HuH-7.5 (cell line): Measurements from ENCODE around the gene FAM120AOS.

Experiments used
- DNase-seq: peaks from one replicate; pipeline ENCODE4 v3.0.0; 2011; ENCODE audit warnings: low spot score

FAM120AOS gene

DNA sequence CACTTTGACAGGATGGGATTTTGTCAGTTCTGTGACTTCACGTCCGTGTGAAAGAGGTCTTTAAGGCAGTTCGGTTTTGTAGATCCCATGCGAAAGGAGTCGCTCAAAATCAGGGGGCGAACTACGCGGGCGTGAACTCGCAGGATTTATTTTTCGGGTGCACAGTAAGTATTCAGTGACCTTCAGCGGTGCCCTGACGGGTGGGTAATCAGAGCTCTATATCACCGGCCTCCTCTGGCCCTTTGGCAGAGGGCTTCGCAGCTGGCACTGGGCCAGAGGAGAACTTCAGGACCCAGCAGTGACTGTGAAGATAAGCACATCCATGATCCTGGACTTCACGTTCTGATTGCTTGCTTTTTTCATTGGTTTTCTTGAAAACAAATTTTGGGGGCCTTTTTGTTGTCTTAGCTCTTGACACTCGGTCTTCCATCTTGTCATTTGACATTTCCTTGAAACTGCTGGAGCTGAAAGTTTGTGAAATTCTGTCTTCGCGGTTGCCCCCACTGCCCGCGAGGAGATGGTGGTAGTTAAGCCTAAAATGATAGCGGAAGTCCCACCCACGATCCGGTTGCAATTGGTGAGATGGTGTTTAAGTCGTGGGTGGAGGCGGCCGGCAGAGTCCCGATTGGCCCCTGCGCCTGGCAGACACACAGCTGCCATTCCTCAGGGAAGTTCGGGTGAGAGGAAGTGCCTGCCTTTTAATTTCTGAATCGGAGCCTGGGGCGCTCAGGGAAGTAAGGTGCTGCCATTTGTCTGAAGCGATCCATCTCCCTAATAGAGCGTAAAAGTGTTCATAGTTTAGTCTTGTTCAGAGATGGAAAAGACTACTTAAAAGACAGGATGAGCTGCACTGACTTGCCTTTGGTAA lies at the start of gene FAM120AOS:
Gene FAM120AOS, minus strand, starts transcription at position 535 of the 868 bp plus-strand sequence. CDS start 872 bp downstream, outside the sequence.
- peak; percentile 80 for DNase-seq

DNA sequence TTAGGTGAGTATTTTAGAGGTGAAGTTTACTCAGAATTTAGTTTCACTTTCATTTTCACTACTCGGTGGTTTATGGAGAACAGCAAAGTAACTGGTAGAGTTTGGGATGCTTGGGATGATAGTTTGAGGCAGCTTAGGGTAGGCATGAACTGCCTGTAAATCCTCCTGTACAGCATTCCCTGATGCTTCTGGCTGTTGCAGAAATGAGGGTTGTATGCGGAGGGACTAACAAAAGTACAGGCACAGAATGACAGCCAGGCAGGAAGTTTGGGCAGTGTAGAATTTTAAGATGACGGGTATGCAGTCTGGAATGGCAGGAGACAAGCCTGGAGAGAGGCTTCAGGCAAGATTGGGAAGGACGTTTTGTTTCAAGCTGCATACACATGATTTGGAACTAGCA lies 48.0 kb upstream of the FAM120AOS start:
- DNase-seq, result no peak

- no peak for DNase-seq
Observed at GRCh38 chr9:93500571-93501298, 47.4 kb upstream of the FAM120AOS start.

GRCh38 chr9:93496285-93496684 lies 42.9 kb upstream of the FAM120AOS start:
- no peak for DNase-seq

- no peak for DNase-seq
Observed at GRCh38 chr9:93493949-93494348, 40.6 kb upstream of the FAM120AOS start.

GRCh38 chr9:93492327-93492726 lies 38.9 kb upstream of the FAM120AOS start:
- no peak for DNase-seq

- DNase-seq, result no peak
Observed at GRCh38 chr9:93491593-93492232, 38.3 kb upstream of the FAM120AOS start.

DNA sequence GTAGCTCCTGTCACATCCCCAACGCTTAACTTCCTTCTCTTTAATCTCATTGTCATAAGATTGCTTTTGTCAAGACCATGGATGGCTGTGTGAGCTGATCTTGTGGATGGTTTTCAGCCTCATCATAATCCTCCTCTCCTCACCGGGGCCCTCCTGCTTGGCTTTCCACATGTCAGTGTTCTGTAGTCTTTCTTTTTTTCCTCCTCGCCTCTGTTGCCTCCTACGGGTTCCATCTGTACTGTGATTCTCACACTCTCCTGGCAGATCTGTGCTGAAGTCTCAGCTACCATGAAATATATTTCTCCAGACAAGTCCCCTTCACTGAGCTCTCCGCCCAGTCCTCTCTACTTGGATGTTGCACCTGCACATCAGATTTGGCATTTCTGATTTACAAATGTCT lies 34.9 kb upstream of the FAM120AOS start:
- no peak for DNase-seq

GRCh38 chr9:93486268-93486667 lies 32.9 kb upstream of the FAM120AOS start:
- no peak for DNase-seq

GRCh38 chr9:93483497-93483896 lies 30.1 kb upstream of the FAM120AOS start:
- no peak for DNase-seq

GRCh38 chr9:93480728-93481324 lies 27.4 kb upstream of the FAM120AOS start:
- no peak for DNase-seq

GRCh38 chr9:93480262-93480661 lies 26.9 kb upstream of the FAM120AOS start:
- no peak for DNase-seq

GRCh38 chr9:93479726-93480125 lies 26.3 kb upstream of the FAM120AOS start:
- no peak for DNase-seq

DNA sequence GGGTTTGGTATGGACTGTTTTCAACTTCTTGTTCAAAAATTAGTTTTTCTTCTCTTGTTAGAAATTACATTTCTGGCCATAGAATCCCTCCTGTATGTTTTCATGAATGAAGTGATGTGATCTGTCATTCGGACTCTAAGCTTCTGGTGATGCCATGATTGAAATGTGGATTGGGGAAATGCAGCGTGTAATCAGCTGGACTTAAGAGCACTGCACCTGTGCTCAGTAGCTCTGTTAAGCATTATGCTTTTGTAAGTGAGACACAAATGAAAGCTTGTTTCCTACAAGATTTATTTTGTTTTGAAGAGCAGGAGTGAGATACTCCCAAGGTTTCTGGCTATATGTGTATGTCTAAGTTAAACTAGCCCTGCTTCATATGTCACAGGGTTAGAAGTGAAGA lies 24.0 kb upstream of the FAM120AOS start:
- no peak for DNase-seq

GRCh38 chr9:93476924-93477323 lies 23.5 kb upstream of the FAM120AOS start:
- DNase-seq, result no peak

GRCh38 chr9:93475856-93476255 lies 22.5 kb upstream of the FAM120AOS start:
- no peak for DNase-seq

DNA sequence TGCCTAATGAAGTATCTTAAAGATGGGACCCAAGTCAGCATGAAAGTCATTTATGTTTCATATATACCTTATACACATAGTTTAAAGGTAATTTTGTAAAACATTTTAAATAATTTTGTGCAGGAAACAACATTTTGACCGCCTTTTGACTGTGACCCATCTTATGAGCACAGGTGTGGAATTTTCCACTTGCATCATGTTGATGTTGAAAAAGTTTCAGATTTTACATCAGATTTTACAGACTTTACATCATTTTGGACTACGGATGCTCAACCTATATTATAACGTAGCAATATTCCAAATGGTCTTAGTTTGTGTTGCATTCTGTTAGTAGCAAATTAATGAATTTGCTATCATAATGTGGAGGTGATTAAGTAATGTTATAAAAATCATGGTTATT lies 21.7 kb upstream of the FAM120AOS start:
- DNase-seq, result no peak

DNA sequence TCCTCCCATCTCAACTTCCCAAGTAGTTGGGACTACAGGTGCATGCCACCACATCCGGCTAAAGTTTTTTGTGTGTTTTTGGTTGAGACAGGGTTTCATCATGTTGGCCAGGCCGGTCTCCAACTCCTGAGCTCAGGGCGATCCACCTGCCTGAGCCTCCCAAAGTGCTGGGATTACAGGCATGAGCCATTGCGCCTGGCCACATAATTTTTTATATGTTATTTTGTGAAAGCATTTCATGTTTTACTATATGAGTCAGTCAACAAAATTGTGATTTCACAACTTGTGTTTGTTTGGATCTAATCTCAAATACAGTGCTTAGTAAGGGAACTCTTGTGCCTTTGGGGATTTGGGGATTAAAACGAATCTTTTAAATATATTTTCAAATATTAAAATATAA lies 20.0 kb upstream of the FAM120AOS start:
- DNase-seq, result no peak

DNA sequence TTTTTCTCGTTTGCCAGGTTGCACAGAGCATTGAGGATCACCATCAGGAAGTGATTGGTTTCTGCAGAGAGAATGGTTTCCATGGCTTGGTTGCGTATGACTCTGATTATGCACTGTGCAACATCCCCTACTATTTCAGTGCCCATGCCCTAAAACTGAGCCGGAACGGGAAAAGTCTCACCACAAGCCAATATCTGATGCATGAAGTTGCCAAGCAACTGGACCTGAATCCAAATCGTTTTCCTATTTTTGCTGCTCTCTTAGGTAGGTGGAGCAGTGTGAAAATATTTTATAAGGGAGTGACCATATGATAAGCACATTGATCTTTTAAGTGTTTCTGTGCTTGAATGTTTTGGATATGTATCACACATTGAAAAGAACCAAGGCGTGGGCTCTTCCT lies 17.7 kb upstream of the FAM120AOS start:
- DNase-seq, result no peak

DNA sequence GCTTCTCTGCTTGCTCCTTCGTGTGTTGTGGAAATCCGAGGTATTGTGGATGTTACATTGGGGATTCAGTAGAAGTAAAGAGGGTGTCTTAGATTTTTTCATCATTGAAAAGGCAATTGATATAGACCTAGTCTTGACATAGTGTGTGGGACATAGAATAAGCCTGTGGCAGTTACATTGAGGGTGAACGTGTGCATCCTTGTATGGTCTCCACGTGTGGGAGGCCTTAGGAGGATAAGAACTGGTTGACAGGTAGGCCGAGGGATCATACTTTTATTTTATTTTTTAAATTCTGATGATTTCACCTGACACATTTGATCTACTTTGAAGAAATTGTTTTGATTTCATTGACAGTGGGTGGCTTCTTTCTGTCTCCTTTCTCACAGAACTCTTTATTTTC lies 17.0 kb upstream of the FAM120AOS start:
- no peak for DNase-seq

- DNase-seq, result no peak
Observed at GRCh38 chr9:93468763-93469456, 15.5 kb upstream of the FAM120AOS start.

DNA sequence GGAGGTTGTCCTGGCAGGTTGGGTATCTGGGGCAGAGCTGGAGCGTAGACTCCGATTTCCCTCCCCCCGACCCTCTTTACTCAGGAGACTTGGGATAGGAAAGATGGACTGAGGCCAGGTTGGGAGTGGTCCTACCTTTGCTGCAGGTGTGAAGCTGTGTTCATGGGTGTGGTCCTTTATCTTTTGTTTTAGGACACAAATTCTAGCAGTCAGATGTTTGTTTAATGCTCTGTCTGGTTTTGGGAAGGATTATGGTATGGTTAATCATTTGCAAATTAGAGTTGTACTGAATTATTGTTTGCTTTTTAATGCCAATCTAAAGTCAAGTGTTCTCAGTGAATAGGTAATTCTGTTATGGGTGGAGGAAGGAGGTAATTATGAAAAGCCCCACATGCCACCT lies 14.1 kb upstream of the FAM120AOS start:
- no peak for DNase-seq
